Esophagus muscularis mucosa (tissue), 4 donors: ENCODE measurements around the gene CDH2. TPM values are rescaled to one million over a fixed set of nuclear protein-coding genes. Genes with fewer than 3 reads are reported as not detected.

Experiments used
- DNase-seq: peaks from one replicate; pipeline ENCODE4 v3.0.0-alpha.2; 2017; ENCODE audit errors: extremely low spot score
- H3K27ac ChIP-seq, 4 donors: fragments of 200-600 bp; sonication (generic); replicated peaks in 1 of 4; 1 replicate in 3 of 4; 2 replicates in 1 of 4; pipeline ENCODE4 v1.5.1; 2016 to 2019; ENCODE audit warnings: mild to moderate bottlenecking in 1 of 4
- H3K27me3 ChIP-seq, 4 donors: fragments of 200-600 bp; sonication (generic); one replicate each; pipeline versions ENCODE4 v1.5.1 to v1.6.0; 2016 to 2019
- H3K36me3 ChIP-seq, 4 donors: fragments of 200-600 bp; sonication (generic); one replicate each; pipeline ENCODE4 v1.5.1; 2016 to 2019
- H3K4me1 ChIP-seq, 4 donors: fragments of 200-600 bp; sonication (generic); one replicate each; pipeline ENCODE4 v1.5.1; 2016 to 2019
- H3K4me3 ChIP-seq, 4 donors: fragments of 200-600 bp; sonication (generic); 1 replicate in 2 of 4; 2 replicates in 2 of 4; pipeline ENCODE4 v1.5.1; 2016 to 2019; ENCODE audit warnings: mild to moderate bottlenecking in 4 of 4, moderate library complexity in 1 of 4
- H3K9me3 ChIP-seq, 4 donors: fragments of 200-600 bp; sonication (generic); 1 replicate in 3 of 4; 2 replicates in 1 of 4; pipeline ENCODE4 v1.5.1; 2016 to 2019
- CTCF ChIP-seq, 3 experiments: fragments of 200-600 bp in 2 of 3; fragments of 450-650 bp in 1 of 3; sonication (generic) in 2 of 3; IDR thresholded peaks; one replicate each; pipeline ENCODE4 v1.5.1; 2017 to 2019; ENCODE audit warnings: antibody characterized with exemption in 3 of 3, mild to moderate bottlenecking in 2 of 3, moderate library complexity in 1 of 3
- EP300 ChIP-seq: sonication (generic); formaldehyde crosslinking; IDR thresholded peaks from one replicate; pipeline ENCODE4 v1.6.1; 2017; ENCODE audit warnings: antibody characterized with exemption
- POLR2A ChIP-seq: fragments of 450-650 bp; IDR thresholded peaks from one replicate; pipeline ENCODE4 v1.6.1; 2017; ENCODE audit warnings: antibody characterized with exemption, moderate library complexity, mild to moderate bottlenecking, low read depth
- POLR2AphosphoS5 ChIP-seq, 2 donors: sonication (generic); formaldehyde crosslinking; IDR thresholded peaks; one replicate each; pipeline ENCODE4 v1.6.1; 2017; ENCODE audit warnings: antibody characterized with exemption in 2 of 2
- WGBS: methylation state at CpG from one replicate; pipeline ENCODE4 v1.1.5; 2018; 5-methylcytosine and 5-hydroxymethylcytosine counted together
- intact Hi-C: fragments of 100-400 bp; cut with DNase I; formaldehyde crosslinking; loops from one replicate; pipeline ENCODE4 v1.15.1; 2023
- total RNA-seq, 4 donors: library from RNA; depleted of rRNA; stranded (reverse); fragments of >200 nt; gene quantifications; one replicate each; pipeline versions ENCODE4 v1.1.0 to v1.2.1, GENCODE V29; 2016

Gene CDH2
- total RNA-seq, 4 donors from 2014 or later, result 10.9 to 17.4 (median 13.6) TPM

GRCh38 chr18:28040211-28040610, 136.7 kb downstream of the CDH2 start:
- H3K4me1 ChIP-seq, result peaks cover 0 to 9% (median 0%) of the 10 kb centered on the region in 4 donors
- no peak overlapping the region for H3K4me3 ChIP-seq
- H3K9me3 ChIP-seq, result no peaks in the 10 kb centered on the region
- intact Hi-C loops, result no loop called here
- DNase-seq, result no peak
- WGBS, result 73% methylated on average over 2 of the region's 2 CpGs
- H3K27ac ChIP-seq, result no peak overlapping the region
- TF ChIP-seq POLR2AphosphoS5 (IDR thresholded peaks at IDR 0.05) (no peak), POLR2A (no peak)
- no peaks in the 10 kb centered on the region for H3K27me3 ChIP-seq
- no peaks in the 10 kb centered on the region for H3K36me3 ChIP-seq

- TF ChIP-seq CTCF (IDR thresholded peaks at IDR 0.05) (no peak), EP300 (no peak), POLR2A (no peak), POLR2AphosphoS5 (IDR thresholded peaks at IDR 0.05) (no peak)
- H3K9me3 ChIP-seq, result no peaks in the 10 kb centered on the region
- no peaks in the 10 kb centered on the region for H3K36me3 ChIP-seq
- no peak overlapping the region for H3K4me3 ChIP-seq
- H3K27ac ChIP-seq, result no peak overlapping the region
- peaks cover 0 to 9% (median 0%) of the 10 kb centered on the region in 4 donors for H3K4me1 ChIP-seq
- 80% methylated on average over 3 of the region's 3 CpGs for WGBS
- intact Hi-C loops, result no loop called here
- DNase-seq, result no peak
- H3K27me3 ChIP-seq, result no peaks in the 10 kb centered on the region
Measured at GRCh38 chr18:28039691-28040090, 137.2 kb downstream of the CDH2 start.

- Histone ChIP-seq H3K4me1 (peaks cover 0 to 9% (median 0%) of the 10 kb centered on the region in 4 donors), H3K27ac (no peak overlapping the region), H3K4me3 (no peak overlapping the region), H3K9me3 (no peaks in the 10 kb centered on the region), H3K27me3 (no peaks in the 10 kb centered on the region), H3K36me3 (no peaks in the 10 kb centered on the region)
- no peak for DNase-seq
- TF ChIP-seq POLR2AphosphoS5 (IDR thresholded peaks at IDR 0.05) (no peak), POLR2A (no peak), EP300 (no peak), CTCF (IDR thresholded peaks at IDR 0.05) (no peak)
- intact Hi-C loops, result no loop called here
- 79% methylated on average over 5 of the region's 5 CpGs for WGBS
Measured at GRCh38 chr18:28039078-28039477, 137.9 kb downstream of the CDH2 start.

GRCh38 chr18:28036488-28036887, 140.4 kb downstream of the CDH2 start:
- DNase-seq, result no peak
- H3K4me3 ChIP-seq, result no peak overlapping the region
- intact Hi-C loops, result no loop called here
- 84% methylated on average over 5 of the region's 5 CpGs for WGBS
- H3K27me3 ChIP-seq, result no peaks in the 10 kb centered on the region
- TF ChIP-seq POLR2AphosphoS5 (IDR thresholded peaks at IDR 0.05), result no peak
- H3K9me3 ChIP-seq, result no peaks in the 10 kb centered on the region
- H3K27ac ChIP-seq, result no peak overlapping the region
- H3K36me3 ChIP-seq, result no peaks in the 10 kb centered on the region
- H3K4me1 ChIP-seq, result peaks cover 0 to 14% (median 0%) of the 10 kb centered on the region in 4 donors

- Histone ChIP-seq H3K9me3 (no peaks in the 10 kb centered on the region), H3K4me3 (no peak overlapping the region), H3K27me3 (no peaks in the 10 kb centered on the region), H3K4me1 (peaks cover 0 to 7% (median 0%) of the 10 kb centered on the region in 4 donors), H3K27ac (no peak overlapping the region), H3K36me3 (no peaks in the 10 kb centered on the region)
- no peak for DNase-seq
- 81% methylated on average over 5 of the region's 5 CpGs for WGBS
- TF ChIP-seq POLR2AphosphoS5 (IDR thresholded peaks at IDR 0.05) (no peak), EP300 (no peak), POLR2A (no peak), CTCF (IDR thresholded peaks at IDR 0.05) (no peak)
- intact Hi-C loops, result no loop called here
Measured at GRCh38 chr18:28034567-28034966, 142.4 kb downstream of the CDH2 start.

GRCh38 chr18:28032177-28032576, 144.8 kb downstream of the CDH2 start:
- no peaks in the 10 kb centered on the region for H3K9me3 ChIP-seq
- TF ChIP-seq CTCF (IDR thresholded peaks at IDR 0.05), result no peak
- no peak for TF ChIP-seq POLR2A
- TF ChIP-seq POLR2AphosphoS5 (IDR thresholded peaks at IDR 0.05), result no peak
- TF ChIP-seq EP300, result no peak
- no peak overlapping the region for H3K27ac ChIP-seq
- peaks cover 0 to 7% (median 0%) of the 10 kb centered on the region in 4 donors for H3K4me1 ChIP-seq
- 75% methylated on average over 2 of the region's 2 CpGs for WGBS
- no peaks in the 10 kb centered on the region for H3K36me3 ChIP-seq
- intact Hi-C loops, result no loop called here
- H3K27me3 ChIP-seq, result no peaks in the 10 kb centered on the region
- H3K4me3 ChIP-seq, result no peak overlapping the region
- DNase-seq, result no peak
